NT2/D1 (cell line): ENCODE data around the gene SLC28A3.

Source experiments
- DNase-seq: peaks from one replicate; pipeline ENCODE4 v3.0.0-alpha.2; 2011; ENCODE audit warnings: low read depth, low spot score
- H3K27me3 ChIP-seq: 2 replicates; pipeline ENCODE4 v1.6.0; 2011; ENCODE audit warnings: mild to moderate bottlenecking; ENCODE audit not compliant: insufficient read length, insufficient read depth
- H3K36me3 ChIP-seq: 2 replicates; pipeline ENCODE4 v1.6.1; 2011; ENCODE audit warnings: mild to moderate bottlenecking, low read length, mixed read lengths; ENCODE audit not compliant: insufficient read depth, insufficient read length
- H3K4me1 ChIP-seq: 2 replicates; pipeline ENCODE4 v1.5.1; 2011; ENCODE audit not compliant: insufficient read depth, insufficient read length
- H3K4me3 ChIP-seq: 2 replicates; pipeline ENCODE4 v1.5.1; 2011; ENCODE audit warnings: low read depth; ENCODE audit not compliant: insufficient read length
- H3K9ac ChIP-seq: 2 replicates; pipeline ENCODE4 v1.6.0; 2011; ENCODE audit warnings: low read depth; ENCODE audit not compliant: insufficient read length
- H3K9me3 ChIP-seq: 2 replicates; pipeline ENCODE4 v1.5.1; 2011; ENCODE audit warnings: mild to moderate bottlenecking, low read length; ENCODE audit not compliant: insufficient read depth
- SUZ12 ChIP-seq: IDR thresholded peaks from 2 replicates; pipeline ENCODE4 v1.6.1; 2011; ENCODE audit not compliant: insufficient read length, insufficient read depth; ENCODE audit errors: extremely low read depth
- YY1 ChIP-seq: IDR thresholded peaks from 2 replicates; pipeline ENCODE4 v1.6.1; 2011; ENCODE audit not compliant: insufficient read length, insufficient read depth
- ZNF274 ChIP-seq: IDR thresholded peaks from 2 replicates; pipeline ENCODE4 v1.6.1; 2011; ENCODE audit warnings: mild to moderate bottlenecking, low read depth, low read length

SLC28A3 gene

DNA sequence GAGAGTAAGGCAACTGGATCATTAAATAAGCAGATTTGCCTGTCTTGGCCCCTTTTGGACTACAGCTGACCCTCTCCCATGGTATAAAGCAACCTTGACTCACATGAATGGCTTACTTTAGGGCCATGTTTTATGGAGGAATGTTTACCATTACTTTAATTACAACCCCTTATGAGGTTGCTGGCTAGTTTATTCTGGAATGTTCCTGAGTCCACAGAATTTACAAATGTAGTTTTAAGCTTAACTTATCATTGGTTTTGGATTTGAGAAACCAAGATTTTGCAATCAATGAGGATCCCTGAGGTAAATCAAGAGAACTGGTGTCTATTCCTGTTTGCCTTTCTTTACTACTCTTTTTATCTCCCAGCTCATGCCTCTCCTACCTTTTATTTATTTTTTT lies 15.7 kb downstream of the SLC28A3 start:
- Histone ChIP-seq H3K9me3 (0 out of 2 replicates have a peak, but pooled peaks cover 5% of the 10 kb centered on the region), H3K9ac (no peak overlapping the region), H3K4me1 (no peaks in the 10 kb centered on the region), H3K36me3 (no peaks in the 10 kb centered on the region), H3K4me3 (no peak overlapping the region), H3K27me3 (no peaks in the 10 kb centered on the region)
- no peak for TF ChIP-seq ZNF274
- no peak for TF ChIP-seq SUZ12
- TF ChIP-seq YY1: no peak
- no peak for DNase-seq

DNA sequence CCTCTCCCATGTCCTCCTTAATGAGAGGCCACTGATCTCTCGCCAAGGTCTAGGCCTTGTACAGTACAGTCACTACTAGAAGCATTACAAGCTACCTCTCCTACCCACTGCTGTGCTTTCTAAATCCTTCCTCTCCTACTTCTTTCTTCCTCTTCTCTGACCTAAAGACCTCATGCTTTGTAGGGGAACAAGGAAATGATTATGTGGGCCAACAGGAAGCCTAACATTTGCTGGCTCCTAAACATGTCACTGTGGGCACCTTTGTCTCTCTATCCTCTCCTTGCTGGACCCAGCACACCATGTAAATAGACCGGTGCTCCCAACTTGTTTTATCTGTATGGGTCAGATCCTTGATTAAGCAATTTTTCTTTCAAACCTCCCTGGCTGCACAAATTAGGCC lies 16.7 kb downstream of the SLC28A3 start:
- no peaks in the 10 kb centered on the region for H3K27me3 ChIP-seq
- no peak overlapping the region for H3K4me3 ChIP-seq
- no peaks in the 10 kb centered on the region for H3K36me3 ChIP-seq
- H3K9ac ChIP-seq: no peak overlapping the region
- no peaks in the 10 kb centered on the region for H3K4me1 ChIP-seq
- no peak for DNase-seq
- 0 out of 2 replicates have a peak, but pooled peaks cover 4% of the 10 kb centered on the region for H3K9me3 ChIP-seq
- TF ChIP-seq ZNF274 (no peak), SUZ12 (no peak), YY1 (no peak)

DNA sequence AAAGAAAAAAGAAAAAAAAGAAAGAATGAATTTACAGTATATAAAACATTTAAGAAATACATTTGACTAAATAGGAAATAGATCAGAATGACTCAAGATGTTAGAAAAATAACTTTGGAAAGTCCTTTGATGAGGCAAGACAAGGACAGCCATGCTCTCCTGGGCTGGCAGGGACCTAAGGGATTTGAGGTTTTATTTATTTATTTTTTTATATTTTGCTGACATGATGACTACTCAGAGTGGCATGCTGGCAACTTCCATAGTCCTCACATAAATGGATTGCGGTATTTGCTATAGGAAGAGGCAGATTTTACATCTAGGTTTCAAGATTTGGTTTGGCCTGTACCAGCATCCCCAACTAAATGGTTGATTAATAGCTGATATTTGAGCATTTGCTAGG lies 17.7 kb downstream of the SLC28A3 start:
- H3K36me3 ChIP-seq: no peaks in the 10 kb centered on the region
- no peaks in the 10 kb centered on the region for H3K4me1 ChIP-seq
- H3K9ac ChIP-seq: no peak overlapping the region
- H3K4me3 ChIP-seq: no peak overlapping the region
- H3K27me3 ChIP-seq: no peaks in the 10 kb centered on the region
- H3K9me3 ChIP-seq: no peaks in the 10 kb centered on the region
- DNase-seq: no peak
- TF ChIP-seq YY1 (no peak), ZNF274 (no peak)

- no peak overlapping the region for H3K9ac ChIP-seq
- no peak for DNase-seq
- H3K36me3 ChIP-seq: no peaks in the 10 kb centered on the region
- no peak for TF ChIP-seq YY1
- no peak for TF ChIP-seq ZNF274
- TF ChIP-seq SUZ12: no peak
- H3K27me3 ChIP-seq: no peaks in the 10 kb centered on the region
- H3K4me3 ChIP-seq: no peak overlapping the region
- H3K9me3 ChIP-seq: no peaks in the 10 kb centered on the region
- no peaks in the 10 kb centered on the region for H3K4me1 ChIP-seq
Observed at GRCh38 chr9:84320231-84320630, 20.3 kb downstream of the SLC28A3 start.

DNA sequence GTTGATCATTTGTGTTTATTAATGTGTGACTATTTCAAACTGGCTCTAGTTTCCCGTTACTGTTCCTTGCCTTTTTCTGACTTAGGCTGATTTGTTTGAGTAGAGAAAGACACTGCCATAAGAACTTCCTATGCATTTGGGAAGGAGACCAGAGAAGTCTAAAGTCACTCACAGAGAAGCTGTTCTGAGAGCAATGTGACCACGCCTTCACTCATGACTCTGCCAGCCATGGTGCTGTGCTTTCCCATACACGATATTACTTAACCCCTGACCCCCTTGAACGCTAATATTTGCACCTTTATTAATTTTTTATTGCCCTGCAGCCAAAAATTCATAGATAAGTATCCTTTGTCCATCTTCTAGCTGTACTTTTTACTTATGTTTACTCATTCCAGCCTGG lies 20.9 kb downstream of the SLC28A3 start:
- no peak for DNase-seq
- no peak overlapping the region for H3K9ac ChIP-seq
- H3K4me1 ChIP-seq: no peaks in the 10 kb centered on the region
- no peaks in the 10 kb centered on the region for H3K36me3 ChIP-seq
- no peak for TF ChIP-seq SUZ12
- TF ChIP-seq ZNF274: no peak
- H3K9me3 ChIP-seq: no peaks in the 10 kb centered on the region
- no peaks in the 10 kb centered on the region for H3K27me3 ChIP-seq
- no peak overlapping the region for H3K4me3 ChIP-seq

GRCh38 chr9:84318981-84319380 lies 21.6 kb downstream of the SLC28A3 start:
- no peak for DNase-seq
- TF ChIP-seq YY1 (no peak), ZNF274 (no peak), SUZ12 (no peak)
- no peak overlapping the region for H3K4me3 ChIP-seq
- no peaks in the 10 kb centered on the region for H3K9me3 ChIP-seq
- H3K36me3 ChIP-seq: no peaks in the 10 kb centered on the region
- H3K9ac ChIP-seq: no peak overlapping the region
- H3K4me1 ChIP-seq: no peaks in the 10 kb centered on the region
- H3K27me3 ChIP-seq: no peaks in the 10 kb centered on the region

DNA sequence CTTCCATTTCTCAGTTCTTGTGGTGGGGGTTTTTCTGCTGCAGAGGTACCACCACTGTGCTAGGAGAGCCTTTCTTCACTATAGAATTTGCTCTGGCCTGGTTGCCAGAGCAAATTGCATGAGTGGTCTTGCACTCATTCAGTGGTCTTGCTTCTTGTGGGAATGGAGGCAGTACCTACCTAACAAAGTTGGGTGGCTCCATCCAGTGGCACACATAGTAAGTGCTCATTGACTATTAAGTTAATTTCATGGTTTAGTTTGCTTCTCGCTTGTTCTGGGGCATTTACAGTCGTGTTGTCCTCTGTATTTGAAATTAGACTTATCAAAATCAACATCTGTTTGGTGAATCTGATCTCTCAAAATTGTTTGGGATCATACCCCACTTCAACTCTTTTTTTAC lies 23.0 kb downstream of the SLC28A3 start:
- no peak overlapping the region for H3K9ac ChIP-seq
- no peaks in the 10 kb centered on the region for H3K27me3 ChIP-seq
- no peaks in the 10 kb centered on the region for H3K4me1 ChIP-seq
- H3K36me3 ChIP-seq: no peaks in the 10 kb centered on the region
- no peak for TF ChIP-seq ZNF274
- no peak for TF ChIP-seq YY1
- TF ChIP-seq SUZ12: no peak
- H3K9me3 ChIP-seq: no peaks in the 10 kb centered on the region
- H3K4me3 ChIP-seq: no peak overlapping the region
- DNase-seq: no peak
